NCI-H2196 (cell line): Measurements from ENCODE around the gene RPLP2.

Experiments used
- DNase-seq: peaks from one replicate; lab custom pipeline; 2025; ENCODE audit not compliant: unreplicated experiment; lab: John Stamatoyannopoulos, UW

Gene RPLP2

DNA sequence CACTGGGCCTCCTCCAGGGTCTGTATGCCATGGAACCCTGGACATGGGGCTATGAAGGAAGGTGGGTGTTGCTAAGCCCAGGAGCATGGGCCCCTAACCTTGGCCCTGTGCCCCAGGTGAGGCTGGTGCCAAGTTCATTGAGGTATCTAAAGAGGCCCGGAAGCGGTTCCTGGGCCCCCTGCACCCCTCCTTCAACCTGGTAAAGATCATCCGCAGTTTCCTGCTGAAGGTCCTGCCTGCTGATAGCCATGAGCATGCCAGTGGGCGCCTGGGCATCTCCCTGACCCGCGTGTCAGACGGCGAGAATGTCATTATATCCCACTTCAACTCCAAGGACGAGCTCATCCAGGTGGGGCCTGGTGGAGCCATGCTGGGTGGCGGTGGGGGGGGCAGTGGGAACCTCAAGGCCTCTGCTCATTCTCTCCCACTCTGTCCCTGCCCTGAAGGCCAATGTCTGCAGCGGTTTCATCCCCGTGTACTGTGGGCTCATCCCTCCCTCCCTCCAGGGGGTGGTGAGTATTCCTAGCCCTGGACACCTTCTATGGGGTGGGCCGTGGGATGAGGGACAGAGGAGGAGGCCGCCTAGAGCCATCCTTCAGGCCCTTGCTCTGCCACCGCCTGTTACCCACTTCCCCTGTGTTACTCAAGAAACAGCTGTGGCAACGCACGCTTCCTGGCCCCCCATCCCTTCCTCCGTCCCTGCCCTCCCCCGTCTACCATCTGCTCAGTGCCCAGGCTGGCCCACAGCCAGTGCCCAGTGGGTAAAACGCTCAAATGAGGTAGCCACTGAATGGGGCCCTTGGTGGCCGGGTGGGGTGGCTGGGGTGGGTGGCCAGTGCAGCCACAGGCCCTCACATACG is 12.0 kb downstream of the RPLP2 start:
- no peak for DNase-seq

DNA sequence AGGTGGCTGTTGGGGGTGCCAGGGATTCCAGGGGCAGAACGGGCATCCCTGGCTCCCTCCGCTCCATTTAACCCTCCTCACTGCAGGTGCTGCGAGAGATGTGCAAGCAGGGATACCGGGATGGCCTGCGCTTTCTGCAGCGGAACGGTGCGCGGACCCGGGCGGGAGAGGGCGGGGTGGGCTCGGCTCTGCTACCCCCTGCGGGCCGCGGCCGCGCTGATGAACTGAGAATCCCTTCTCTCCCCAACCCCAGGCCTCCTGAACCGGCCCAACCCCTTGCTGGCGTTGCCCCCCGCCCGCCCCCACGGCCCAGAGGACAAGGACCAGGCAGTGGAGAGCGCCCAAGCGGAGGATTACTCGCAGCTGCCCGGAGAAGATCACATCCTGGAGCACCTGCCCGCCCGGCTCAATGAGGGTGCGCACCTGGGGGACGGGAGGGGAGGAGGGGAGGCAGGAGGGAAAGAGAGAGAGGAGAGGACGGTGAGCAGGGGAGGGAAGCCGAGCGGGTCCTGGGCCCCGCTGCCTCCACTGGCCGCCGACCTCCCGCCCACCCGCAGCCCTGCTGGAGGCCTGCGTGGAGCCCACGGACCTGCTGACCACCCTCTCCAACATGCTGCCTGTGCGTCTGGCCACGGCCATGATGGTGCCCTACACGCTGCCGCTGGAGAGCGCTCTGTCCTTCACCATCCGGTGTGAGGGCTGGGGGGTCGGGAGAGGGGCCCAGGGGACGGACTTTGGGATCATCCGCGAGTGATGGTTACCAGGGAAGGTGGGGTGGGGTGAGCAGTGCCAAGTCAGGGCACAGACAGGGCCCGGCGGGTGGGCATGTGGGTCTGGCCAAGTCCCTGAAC is 13.9 kb downstream of the RPLP2 start:
- no peak for DNase-seq

DNA sequence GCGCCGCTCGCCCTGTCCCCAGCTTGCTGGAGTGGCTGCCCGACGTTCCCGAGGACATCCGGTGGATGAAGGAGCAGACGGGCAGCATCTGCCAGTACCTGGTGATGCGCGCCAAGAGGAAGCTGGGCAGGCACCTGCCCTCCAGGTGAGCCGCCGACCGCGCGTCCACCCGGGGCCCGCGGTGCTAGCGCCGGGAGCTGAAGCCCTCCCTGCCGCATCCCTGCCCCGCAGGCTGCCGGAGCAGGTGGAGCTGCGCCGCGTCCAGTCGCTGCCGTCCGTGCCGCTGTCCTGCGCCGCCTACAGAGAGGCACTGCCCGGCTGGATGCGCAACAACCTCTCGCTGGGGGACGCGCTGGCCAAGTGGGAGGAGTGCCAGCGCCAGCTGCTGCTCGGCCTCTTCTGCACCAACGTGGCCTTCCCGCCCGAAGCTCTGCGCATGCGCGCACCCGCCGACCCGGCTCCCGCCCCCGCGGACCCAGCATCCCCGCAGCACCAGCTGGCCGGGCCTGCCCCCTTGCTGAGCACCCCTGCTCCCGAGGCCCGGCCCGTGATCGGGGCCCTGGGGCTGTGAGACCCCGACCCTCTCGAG is 14.6 kb downstream of the RPLP2 start:
- DNase-seq = peak; percentile 80

DNA sequence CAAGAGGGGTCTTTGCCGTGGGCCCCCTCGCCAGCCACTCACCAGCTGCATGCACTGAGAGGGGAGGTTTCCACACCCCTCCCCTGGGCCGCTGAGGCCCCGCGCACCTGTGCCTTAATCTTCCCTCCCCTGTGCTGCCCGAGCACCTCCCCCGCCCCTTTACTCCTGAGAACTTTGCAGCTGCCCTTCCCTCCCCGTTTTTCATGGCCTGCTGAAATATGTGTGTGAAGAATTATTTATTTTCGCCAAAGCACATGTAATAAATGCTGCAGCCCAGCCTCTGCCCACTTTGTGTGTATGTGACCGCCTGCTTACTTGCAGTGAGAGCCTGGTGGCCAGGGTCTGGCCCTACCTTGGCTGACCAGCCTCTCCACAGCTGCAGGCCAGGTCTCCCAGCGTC is 15.2 kb downstream of the RPLP2 start:
- peak; percentile 36 for DNase-seq

DNA sequence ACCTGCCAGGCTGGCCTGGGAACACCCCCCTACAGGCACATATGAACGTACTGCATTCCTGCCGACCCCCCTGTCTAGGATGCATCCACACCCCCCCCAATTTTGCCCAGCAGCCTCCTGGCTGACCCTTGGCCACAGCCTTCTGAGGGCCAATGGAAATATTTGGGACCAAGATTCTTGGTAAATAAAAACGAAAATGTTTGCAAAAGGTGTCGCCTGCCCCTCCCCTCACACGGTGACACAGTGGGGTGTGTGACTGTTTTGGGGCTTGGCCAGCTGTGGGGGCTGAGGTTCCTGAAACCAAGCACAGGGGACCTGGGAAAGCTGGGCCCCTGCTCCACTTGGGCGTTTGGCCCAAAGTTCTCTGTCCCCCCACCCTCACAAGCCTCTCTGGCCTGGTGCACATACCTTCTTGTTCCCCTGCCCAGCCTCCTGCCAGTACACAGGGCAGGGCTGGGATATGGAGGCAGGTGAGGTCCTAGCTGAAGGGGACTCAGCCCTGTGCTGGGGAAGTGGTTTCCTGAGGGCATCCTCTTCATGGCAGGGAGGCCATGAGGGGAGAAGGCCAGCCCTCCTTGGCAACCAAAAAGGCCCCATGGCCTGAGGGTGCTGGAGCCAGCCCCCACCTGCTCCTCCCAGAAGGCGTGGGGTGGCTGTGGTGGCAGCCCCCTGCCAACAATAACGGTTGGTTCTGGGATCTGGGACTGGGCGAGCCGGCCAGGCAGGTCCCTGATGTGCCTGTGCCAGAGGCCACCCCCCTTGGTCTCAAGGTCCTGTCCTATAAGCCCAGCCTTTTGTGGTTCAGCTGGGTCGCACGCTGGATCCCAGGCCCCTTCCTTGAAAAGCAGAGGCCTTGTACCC is 15.8 kb downstream of the RPLP2 start:
- DNase-seq = no peak

DNA sequence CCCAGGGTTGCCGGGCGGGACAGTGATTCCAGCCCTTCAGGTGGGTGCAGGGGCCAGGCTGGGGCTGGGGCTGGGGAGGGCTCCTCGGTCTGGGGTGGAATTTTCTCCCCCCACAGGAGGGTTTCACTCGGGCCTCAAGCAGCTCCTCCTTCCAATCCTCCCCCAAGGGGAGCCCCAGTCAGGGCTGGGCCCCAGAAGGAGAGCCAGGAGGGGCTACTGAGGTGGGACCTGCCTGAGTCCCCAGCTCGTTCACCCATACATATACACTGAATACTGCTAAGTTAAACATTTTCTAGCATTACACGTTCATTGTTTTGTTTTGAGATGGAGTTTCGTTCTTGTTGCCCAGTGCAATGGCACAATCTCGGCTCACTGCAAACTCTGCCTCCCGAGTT is 16.5 kb downstream of the RPLP2 start:
- DNase-seq = no peak

DNA sequence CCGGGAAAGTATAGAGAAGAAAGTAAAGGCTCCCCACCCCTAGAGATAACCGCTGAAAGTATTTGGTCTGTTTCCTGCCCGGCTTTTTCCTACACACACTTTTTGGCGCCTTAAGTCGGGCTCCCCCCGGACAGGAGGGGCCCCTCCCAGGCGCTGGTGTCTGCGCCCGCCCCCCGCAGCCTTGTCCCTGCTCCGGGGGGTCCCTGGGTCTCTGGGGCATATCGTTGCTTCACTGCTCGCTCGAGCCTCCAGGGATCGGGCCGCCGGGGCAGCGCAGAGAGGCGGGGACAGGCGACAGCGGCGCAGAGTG is 17.0 kb downstream of the RPLP2 start:
- DNase-seq = no peak

DNA sequence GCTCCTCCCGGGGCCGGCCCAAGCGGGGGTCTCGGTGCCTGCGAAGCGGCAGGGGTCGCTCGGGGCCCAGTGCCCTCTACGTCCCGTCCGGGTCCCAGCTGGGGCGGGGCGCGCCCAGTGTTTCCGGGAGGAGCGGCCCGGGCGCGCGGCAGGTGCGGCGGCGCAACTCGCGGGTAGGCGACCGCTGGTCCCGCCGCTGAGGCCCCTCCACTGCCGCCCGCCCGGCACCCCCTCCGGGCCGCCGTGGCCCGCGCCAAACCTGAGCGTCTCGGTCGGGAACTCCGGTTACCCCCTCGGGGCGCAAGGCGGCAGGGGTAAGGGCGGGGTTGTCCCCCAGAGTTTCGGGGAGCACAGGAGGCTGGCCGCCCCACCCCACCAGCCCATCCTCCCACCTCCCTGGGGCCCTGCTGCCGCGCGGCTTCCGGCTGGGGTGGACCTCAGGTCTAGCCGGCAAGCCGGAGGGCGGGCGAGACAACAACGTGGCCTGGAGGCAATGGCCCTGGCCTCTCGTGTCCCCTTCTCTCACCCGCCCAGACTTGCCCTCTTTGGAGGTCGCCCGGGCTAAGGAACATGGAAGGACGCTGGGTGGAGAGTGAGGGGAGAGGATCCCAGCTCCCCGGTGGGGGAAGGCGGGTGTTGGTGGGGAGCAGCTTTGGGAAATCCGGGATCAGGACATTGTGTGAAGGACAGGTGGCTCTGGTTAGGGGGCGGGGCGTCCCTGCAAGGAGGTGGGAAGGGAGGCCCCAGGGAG is 17.6 kb downstream of the RPLP2 start:
- DNase-seq = peak; percentile 40

DNA sequence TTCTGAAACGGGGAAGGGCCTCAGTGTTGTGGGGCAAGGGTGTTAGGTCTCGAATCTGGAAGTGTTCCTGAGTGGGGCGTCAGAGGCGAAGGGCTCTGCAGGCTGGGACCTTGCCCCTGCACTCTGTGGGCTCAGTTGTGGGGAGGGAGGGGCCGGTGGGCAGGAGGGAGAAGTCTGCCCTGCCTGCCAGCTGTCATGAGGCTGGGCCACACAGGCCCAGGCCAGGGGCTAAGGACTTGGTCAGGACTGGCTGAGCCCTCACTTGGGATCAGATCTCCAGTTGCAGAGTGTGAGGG is 18.1 kb downstream of the RPLP2 start, which contains the start of gene CRACR2B:
Gene CRACR2B, plus strand, starts transcription at position 23 of the 296 bp plus-strand sequence. CDS start 689 bp downstream, outside the sequence.
- DNase-seq = no peak

DNA sequence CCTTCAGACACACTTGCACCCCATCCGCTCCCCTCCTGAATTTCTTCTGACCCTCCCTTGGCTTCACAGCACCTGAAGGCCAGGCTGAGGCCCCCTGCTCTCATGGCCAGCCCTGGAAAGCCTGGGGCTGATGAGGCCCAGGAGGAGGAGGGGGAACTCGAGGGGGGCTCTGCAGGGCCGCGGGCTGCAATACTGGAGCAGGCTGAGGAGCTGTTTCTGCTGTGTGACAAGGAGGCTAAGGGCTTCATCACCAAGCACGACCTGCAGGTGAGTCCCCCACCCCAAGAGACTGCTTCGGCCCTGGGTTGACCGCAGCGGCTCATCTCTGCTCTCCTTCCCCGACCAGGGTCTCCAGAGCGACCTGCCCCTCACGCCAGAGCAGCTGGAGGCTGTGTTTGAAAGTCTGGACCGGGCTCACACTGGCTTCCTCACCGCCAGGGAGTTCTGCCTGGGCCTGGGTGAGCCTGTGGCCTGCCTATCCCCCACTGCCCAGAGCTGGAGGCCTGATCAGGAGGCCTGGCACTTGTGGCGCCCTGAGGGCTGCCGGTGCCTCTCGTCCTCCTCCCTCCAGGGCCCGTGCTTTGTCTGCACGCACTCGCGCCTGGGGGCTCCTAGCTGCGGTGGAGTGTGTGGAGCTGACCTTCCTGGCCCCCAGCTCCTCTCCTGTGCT is 18.9 kb downstream of the RPLP2 start:
- DNase-seq = no peak

DNA sequence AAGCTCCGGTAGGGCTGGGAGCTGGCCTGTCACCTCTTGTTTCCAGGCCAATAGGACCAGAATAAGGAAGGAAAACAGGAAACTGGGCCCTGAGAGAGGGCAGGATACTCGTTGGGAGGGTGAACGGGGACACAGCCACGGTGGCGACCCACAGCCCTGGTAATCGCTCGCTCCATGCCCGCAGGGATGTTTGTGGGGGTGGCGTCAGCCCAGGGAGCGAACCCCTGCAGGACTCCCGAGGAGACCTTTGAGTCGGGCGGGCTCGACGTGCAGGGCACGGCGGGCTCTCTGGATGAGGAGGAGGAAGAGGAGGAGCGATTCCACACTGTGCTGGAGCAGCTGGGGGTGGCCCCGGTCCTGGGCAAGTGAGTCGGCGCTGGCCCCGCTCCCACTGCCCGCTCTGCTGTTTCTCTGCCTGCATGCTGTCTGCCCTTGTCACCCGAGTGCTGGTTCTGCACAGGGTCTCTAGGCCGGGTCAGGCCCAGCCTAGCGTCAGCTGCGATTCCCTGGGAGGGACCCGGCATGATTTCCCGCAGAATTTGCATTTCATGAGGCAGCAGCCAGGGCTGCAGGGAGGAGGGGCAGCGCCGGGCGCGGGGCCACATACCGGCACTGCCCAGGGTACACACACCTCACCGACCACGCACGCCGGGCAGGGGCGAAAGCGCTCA is 19.5 kb downstream of the RPLP2 start:
- DNase-seq = no peak

DNA sequence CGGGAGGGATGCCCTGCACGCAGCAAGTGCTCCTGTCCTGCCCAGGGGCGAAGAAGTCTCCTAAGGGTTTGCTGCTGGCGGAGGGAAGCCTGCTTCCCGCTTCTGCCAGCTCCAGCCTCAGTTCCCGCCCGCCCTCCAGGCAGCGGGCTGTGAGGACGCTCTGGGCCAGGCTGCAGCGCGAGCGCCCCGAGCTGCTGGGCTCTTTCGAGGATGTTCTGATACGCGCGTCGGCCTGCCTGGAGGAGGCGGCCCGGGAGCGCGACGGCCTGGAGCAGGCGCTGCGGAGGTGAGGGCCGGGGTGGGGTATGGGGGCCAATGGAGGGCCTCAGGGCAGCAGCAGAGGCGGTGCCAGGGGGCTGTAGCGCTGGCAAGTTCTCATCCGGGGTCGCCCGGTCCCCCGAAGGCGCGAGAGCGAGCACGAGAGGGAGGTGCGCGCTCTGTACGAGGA is 20.1 kb downstream of the RPLP2 start:
- DNase-seq = no peak

DNA sequence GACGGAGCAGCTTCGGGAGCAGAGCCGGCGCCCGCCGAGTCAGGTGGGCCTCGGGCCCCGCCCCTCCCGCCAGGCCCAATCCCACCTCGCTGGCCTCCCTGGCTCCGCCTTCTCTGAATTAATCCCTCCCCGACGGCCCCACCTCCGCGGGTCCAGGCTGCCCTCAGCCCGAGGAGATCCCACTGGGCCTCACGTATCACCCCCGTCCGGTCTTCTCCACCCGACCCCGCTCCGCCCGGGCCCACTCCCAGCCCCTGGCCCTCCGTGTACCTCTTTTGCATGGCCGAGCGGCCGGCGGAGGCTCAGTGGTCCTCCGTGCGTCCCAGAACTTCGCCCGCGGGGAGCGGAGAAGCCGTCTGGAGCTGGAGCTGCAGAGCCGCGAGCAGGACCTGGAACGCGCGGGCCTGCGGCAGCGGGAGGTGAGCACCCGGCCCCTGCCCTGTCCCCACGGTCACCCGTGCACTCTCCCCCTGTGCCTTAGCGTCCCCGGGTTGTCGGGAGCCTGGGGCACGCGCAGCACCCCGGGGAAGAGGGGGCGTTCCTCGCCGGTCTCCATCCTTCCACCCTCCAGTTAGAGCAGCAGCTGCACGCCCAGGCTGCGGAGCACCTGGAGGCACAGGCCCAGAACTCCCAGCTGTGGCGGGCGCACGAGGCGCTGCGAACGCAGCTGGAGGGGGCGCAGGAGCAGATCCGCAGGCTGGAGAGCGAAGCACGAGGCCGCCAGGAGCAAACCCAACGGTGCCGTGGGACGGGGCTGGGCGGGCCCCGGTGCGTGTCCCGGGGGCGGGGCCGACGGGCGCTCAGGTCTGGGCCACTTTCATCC is 20.7 kb downstream of the RPLP2 start:
- DNase-seq = no peak

DNA sequence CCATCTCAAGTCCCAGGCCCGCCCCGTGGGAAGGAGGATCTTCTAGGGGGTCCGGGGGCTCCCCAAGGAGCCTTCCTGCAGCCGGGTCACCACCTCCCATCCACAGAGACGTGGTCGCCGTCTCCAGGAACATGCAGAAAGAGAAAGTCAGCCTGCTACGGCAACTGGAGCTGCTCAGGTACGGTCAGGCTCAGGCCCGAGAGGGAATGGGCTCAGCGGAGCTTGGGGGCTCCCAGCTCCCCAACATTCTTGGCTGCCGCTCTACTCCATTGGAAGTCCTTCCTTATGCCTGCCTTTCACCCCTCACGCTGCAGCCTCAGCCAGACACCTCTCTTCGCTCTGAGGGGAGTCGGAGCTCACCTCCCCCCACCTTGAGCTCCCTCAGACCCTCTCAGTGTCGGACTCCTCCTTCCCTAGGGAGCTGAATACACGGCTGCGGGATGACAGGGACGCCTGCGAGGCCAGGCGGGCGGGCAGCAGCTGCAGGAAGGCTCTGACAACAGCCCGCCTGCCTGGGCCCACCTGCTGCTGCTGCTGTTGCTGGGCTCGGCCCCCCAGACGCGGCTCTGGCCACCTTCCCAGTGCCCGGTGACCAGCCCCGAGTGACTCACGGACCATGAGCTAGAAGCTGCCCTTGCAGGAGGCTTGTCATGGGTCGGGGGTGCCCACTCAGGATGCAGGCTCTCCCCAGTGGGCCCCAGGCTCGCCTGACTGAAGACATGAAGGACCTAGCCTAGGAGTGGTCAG is 21.5 kb downstream of the RPLP2 start:
- DNase-seq = no peak

DNA sequence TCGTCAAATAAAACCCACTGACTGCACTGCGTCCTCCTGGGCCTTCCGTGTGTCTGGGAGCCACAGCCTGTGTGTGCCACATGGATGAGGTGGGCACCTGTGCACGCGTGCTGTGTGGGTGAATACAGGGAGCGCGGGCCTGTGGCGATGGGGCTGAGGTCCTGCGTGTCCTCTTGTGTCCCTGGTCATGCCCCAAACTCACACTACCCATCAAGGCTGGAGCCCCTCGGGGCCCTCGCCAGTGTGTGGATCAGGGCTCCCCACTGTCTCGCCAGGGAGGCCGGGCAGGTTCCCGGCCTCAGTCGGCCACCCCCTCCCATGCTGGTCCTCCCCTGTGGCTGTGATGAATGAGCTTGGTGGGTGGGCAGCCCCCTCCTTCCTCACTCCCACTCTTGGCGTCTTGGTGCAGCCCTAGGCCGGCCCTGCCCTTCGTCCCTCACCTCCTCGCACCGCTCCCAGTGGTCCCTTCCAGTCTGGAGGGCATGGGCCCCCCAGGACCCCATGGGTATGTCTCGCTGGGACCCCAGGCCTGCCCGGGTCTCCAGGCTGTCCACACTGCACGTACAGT is 22.3 kb downstream of the RPLP2 start:
- no peak for DNase-seq

DNA sequence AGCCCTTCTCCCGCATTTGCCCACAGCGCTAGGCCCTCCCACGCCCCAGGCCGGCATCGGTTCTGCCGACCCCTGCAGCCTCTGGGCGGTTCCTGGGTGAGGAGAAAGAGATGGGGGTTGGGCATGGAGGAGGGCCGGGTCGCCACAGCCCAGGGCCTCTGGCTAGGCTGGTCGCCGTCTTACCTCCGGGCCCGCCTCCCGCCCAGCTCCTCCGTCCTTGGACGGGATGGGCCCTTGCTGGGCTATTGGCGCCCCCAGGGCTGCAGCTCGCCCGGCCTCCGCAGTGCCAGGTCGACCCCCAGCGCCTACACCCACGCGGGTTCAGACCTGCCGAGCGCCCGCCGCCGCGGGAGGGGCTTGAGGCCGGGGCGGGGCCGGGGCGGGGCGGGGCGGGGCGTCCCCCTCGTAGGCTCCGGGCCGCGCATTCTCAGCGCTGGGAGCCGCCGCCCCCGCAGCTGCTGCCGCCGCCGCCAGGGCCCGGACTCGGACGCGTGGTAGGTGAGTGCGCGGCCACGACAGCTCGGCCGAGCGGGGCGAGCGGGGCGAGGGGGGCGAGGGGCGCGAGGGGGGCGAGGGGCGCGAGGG is 22.9 kb downstream of the RPLP2 start, which contains the start of gene CD151:
Gene CD151, plus strand, starts transcription at position 424 of the 585 bp plus-strand sequence. CDS start 3,118 bp downstream, outside the sequence.
- DNase-seq = peak; percentile 69
